CD4-positive, alpha-beta T cell treated with Interleukin-17A for 1 hour (primary cell): ENCODE measurements around the gene MAP2K3.

Experiments
- DNase-seq: peaks from one replicate; pipeline ENCODE4 v3.0.0-alpha.2; 2020

Gene MAP2K3

GRCh38 chr17:21354796-21355385, 70.4 kb downstream of the MAP2K3 start:
- no peak for DNase-seq

- DNase-seq: no peak
Observed at GRCh38 chr17:21355586-21355985, 71.1 kb downstream of the MAP2K3 start.

DNA sequence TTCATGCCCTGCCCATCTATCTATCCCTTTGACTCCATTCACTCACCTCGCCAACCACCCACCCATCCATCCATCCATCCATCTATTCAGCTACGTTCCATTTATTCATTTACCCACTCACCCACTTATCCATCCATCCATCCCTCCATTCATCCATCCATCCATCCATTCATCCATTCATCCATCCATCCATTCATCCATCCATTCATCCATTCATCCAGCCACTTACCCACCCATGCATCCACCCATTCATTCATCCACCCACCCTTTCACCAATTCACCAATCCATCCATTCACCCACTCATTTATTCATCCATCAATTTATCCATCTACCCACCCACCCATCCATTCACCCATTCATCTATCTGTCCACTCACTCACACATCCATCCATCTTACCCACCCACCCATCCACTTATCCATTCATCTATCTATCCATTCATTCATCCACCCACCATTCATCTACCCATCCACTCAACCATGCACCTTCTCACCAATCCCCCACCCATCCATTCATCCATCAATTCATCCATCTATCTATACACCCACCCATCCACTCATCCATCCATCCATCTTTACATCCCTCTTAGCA, 72.1 kb downstream of the MAP2K3 start:
- no peak for DNase-seq

DNA sequence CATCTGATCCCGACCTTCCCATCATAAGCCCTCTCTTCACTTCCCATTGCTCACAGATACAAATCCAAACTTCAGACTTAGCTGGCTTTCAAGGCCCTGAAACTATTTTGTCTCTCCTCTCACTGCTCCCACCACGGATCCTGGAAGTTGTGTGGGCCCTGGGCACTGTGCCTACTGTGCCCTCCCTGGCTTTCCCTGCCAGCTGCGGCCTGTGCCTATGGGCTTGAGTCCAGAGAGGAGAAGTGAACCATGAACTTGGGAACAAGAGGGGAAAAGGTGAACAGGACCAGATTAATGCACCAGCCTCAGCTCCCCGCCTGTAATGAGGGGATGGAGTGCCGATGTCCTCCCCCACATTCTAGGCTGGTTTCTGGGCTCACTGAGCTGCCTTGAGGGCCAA, 72.8 kb downstream of the MAP2K3 start:
- DNase-seq: no peak

GRCh38 chr17:21357696-21358656, 73.5 kb downstream of the MAP2K3 start:
- no peak for DNase-seq

DNA sequence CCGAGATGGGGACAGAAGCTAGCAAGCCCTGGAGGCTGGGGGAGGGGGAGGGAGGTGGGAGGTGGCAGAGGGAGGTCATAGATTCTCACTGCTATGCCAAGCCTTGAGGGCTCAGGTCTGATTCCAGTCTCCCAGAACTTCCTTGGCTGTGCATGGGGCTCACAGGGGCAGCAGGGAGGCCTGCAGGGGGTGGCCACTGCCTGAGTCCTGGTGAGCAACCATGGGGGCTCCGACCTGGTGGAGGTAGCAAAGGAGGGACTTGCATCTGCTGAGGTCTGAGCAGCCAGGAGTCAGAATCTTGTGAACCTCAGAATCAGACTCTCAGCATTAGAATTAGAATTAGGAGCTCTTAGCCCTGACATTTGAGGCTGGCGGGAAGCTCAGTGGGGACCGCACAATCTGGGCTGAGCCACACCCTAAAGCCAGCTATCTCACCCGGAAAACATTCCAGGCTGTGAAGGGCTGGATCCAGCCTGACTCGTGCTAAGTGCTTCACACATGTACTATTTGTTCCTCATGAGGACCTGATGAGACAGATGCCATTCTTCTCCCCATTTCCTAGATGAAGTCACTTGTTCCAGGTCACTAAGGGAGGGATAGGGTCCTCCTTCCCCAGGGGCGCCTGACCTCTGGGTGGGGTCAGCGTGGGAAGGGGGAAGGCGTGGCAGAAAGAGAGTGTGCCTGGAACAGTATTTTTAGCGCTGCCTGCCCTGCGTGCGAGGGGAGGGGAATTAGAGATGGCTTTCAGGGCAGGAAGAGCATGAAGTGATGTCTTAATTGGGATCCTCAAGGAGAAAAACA, 74.4 kb downstream of the MAP2K3 start:
- DNase-seq: no peak

- no peak for DNase-seq
Observed at GRCh38 chr17:21359483-21359840, 75.0 kb downstream of the MAP2K3 start.

GRCh38 chr17:21360048-21360447, 75.5 kb downstream of the MAP2K3 start:
- no peak for DNase-seq

DNA sequence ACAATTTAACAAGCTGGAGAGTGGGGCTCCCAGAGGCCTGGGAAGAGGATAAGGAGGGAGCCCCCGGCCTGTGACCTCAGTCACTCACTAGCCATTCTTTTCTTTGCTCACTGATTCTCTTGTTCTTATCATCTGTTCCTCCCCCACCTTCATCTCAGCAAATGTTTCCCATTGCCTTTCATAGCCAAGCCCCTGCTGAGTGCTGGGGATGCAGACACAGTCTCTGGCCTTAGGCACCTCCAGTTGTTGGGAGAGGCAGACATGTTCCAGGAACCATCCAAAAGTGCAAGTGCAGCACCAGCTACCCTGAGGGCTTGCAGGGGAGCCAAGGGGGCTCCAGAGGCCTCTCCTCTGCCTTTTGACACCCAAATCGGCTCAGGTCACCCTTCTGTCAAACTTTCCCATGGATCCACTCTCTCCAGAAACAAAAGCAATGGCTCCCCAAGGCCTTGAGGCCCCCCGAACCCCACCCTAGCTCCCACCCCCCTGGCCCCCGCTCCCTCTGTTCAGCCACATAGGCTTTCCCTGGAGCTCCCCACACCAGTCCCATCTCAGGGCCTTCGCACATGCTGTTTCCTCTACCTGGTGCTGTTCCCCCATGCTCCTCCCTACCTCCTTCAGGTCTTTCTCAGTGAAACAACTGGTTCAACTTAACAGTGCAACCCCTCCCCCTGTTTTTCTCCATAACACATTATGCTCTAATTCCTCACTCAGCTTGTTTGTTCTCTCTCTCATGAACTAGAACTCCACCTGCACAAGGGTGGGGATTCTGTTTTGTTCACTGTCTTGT, 76.7 kb downstream of the MAP2K3 start:
- DNase-seq: no peak

DNA sequence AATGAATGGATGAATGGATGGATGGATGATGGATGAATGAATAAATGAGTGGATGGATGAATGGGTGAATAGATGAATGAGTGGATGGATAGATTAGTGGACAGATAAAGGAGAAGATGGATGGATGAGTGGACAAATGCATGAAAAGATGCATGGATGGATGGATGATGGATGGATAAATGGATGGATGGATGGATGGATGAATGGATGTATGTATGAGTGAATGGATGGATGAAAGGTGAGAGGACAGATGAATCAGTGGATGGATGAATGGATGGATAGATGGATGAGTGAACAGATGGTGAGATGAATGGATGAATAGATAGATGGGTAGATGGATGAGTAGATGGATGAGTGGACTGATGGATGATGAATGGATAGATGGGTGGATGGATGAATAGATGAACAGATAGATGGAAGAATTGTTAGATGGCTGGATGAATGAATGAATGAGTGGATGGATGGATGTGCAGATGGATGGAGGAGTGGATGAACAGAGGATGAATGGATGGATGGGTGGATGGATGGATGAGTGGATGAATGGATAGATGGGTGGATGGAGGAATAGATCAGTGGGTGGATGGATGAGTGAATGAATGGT, 77.9 kb downstream of the MAP2K3 start:
- DNase-seq: no peak

DNA sequence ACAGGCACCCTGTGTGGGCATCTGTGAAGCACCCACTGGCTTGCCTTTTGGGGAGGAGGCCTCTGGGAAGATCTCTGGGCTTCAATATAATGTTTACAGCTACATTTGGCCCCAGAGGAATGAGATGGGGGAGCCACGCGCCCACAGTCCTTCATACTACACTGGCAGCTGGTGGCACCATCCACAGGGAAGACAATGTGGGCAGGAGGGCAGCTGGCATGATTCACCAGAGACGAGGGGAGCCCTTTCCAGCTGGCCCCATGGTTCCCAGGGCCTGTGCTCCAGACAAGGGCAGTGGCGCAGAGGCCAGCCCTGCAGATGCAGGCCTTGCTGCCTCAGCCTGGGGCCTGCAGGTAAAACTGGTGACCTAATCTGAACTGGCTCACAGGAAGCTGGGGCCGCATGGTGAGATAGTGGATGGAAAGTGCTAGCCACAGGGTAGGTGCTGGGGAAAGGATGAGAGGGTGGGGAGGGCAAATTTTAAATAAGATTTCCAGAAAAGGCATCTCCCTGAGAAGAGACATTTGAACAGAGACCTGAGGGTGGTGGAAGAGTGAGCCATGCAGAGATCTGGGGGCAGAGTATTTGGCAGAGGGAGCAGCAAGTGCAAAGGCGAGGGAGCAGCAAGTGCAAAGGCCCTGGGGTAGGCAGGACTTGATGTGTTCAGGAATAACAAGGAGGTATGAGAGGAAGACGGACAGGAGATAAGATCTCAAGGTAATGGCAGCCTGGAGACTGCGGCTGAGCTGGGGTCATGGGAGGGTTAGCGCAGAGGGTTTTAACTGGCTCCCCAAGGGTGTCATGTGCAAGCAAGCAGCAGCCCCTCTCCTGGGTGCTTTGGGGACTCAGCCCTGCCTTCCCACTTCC, 79.5 kb downstream of the MAP2K3 start:
- DNase-seq: no peak
